GM19035 (cell line): ENCODE results near the gene BRICD5.

Source experiments
- ATAC-seq: cut with Tn5 transposase; IDR thresholded peaks from one replicate; pipeline ENCODE4 v1.9.1; 2021; ENCODE audit not compliant: unreplicated experiment

BRICD5 gene

GRCh38 chr16:2183671-2184070, 27.0 kb downstream of the BRICD5 start:
- no peak for ATAC-seq

- ATAC-seq: no peak
Measured at GRCh38 chr16:2181952-2182351, 28.7 kb downstream of the BRICD5 start.

DNA sequence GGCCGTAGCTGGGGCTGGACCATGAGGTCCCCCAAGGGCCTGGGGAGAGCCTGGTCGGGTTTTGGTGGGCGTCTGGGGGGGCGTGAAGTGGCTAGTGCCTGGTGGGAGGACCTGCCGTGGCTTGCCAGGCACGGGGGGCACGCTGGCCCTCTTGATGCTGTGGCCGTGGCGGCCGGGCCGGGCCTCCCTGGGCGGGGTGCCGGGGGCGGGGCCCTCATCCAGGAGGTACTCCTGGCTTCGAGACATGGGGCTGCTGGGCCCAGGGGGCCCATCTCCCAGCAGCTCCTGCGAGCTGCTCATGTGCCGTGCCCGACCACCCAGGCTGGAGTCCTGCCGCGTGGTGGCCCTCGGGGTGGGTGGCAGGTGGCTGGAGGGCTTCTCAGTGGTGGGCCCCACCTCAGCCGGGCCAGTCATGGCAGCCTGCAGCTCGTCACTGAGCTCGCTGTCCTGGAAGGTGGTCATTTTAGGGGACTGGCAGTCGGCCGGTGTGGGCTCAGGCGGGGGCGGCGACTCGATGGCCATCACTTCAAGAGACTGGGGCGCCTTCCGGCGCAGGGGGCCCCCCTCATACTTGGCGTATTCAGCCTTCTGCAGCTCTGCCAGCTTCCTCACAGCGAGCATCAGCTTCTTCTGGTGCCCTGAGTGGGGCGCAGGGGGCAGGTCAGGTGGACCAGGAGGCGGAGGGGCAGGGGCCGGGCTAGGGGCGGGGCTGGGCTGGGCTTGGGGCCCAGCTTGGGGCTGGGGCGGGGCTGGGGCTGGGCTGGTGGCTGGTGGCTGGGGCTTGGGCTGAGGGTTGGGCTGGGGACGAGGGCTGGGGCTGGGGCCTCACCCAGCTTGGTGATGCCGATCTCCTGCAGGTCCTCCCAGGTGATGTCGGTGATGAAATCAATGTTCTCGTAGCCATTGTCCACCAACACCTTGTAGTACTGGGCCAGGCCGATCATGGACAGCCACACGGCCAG, 29.4 kb downstream of the BRICD5 start:
- ATAC-seq: no peak

GRCh38 chr16:2180461-2180860, 30.2 kb downstream of the BRICD5 start:
- no peak for ATAC-seq

DNA sequence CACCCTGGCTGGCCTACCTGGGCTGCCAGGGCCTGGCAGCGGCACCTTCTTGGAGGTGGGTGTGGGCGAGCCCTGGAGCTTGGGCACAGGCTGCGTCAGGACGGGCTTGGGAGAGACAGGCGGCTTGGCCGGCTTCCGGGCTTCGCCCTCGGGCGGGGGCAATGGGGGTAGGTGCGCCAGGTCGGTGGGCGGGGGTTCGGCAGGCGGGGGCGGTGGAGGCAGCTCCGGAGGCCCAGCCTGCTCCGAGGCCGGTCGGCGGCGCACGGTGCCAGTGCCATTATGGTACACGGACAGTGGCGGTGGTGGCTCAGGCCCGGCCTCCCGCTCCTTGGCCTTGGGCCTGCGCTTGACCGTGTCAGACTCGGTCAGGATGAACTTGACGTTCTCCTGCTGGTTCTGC, 31.1 kb downstream of the BRICD5 start:
- no peak for ATAC-seq

DNA sequence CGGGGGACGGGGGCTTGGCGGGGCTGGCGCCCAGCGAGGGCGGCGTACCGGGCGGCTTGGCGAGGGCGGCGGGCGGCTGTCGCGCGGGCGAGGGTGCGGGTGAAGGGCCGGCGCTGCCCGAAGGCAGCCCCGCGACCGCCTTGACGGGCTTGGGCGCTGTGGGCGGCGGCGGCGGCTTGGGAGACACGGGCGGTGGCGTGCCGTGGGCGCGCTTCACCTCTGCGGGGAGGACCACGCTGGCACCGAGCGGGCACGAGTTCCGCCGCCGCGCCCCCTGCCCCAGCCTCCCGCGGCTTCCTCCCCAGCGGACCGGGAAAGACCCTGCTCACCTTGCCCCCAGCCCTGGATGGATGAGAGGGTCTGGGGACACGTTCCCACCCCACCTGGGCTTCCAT, 31.6 kb downstream of the BRICD5 start:
- ATAC-seq: no peak

DNA sequence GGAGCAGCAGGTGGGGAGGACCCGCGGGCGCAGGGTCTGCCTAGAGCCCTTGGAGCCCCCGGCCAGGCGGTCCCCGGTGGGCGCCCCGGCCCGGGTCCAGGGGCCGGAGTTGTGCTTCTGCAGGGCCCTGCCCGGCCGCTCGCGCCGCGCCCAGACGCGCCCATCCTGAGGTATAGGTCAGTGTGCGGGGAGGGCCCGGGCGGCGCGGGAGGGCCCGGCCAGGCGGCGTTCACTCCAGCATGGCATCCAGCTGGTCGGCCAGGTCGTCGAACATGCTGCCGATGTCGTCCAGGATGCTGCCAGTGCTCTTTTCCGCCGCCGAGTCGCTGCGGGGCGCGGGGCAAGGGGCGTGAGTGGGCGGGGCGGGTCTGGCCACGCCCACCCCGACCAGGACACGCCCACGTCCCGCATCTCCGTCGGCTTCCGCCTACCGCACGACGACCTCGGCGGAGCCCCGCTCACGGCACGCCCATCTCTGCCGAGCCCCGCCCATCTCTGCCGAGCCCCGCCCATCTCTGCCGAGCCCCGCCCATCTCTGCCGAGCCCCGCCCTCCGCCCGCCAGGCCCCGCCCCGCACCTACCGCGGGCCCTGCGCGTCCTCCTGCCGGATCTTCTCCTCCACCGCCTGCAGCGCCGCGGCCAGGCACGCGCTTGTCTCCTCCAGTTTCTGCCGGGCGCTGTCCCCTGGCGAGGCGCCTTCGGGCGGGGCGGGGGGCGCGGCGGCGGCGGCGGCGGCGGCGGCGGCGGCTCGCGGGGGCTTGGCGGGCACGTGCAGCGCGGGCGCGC, 32.1 kb downstream of the BRICD5 start:
- ATAC-seq: no peak

DNA sequence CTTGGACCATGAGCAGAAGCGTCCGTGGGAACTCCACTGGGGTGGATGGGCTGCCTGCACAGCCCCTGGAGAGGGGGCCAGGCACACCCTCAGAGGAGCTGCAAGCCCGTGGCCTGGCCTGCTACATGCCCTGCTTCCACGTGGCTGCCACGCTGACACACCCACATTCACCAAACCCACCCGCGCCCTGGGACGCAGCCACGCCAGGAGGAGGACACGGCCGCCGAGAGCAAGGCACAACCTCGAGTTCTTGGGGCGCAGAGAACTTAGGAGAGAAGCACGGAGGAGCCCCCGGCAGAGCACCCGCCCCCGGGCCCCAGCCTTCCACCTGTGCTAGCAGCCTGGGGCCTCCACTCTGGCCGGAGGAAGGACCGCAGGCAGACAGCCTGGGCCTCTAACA, 33.1 kb downstream of the BRICD5 start:
- ATAC-seq: no peak

GRCh38 chr16:2177101-2177500, 33.6 kb downstream of the BRICD5 start:
- no peak for ATAC-seq

- no peak for ATAC-seq
Measured at GRCh38 chr16:2176047-2176446, 34.6 kb downstream of the BRICD5 start.

DNA sequence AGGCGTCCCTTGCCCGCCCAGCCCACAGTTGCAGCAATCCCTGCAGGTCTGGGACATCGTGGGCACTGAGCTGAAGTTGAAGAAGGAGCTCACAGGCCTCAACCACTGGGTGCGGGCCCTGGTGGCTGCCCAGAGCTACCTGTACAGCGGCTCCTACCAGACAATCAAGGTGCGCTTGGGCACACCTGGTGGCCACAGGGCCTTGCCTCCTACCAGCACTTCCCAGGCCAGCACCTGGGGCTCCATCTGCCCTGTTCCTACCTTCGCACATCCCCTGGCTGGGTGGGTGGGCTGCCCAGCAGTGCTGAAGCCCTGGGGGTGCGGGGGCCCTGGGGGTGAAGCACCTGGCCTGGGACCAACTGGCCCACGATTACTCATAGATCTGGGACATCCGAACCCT, 35.2 kb downstream of the BRICD5 start:
- no peak for ATAC-seq

GRCh38 chr16:2174396-2175131, 36.1 kb downstream of the BRICD5 start:
- no peak for ATAC-seq

GRCh38 chr16:2173916-2174315, 36.7 kb downstream of the BRICD5 start:
- no peak for ATAC-seq

GRCh38 chr16:2173366-2173765, 37.3 kb downstream of the BRICD5 start:
- ATAC-seq: no peak

DNA sequence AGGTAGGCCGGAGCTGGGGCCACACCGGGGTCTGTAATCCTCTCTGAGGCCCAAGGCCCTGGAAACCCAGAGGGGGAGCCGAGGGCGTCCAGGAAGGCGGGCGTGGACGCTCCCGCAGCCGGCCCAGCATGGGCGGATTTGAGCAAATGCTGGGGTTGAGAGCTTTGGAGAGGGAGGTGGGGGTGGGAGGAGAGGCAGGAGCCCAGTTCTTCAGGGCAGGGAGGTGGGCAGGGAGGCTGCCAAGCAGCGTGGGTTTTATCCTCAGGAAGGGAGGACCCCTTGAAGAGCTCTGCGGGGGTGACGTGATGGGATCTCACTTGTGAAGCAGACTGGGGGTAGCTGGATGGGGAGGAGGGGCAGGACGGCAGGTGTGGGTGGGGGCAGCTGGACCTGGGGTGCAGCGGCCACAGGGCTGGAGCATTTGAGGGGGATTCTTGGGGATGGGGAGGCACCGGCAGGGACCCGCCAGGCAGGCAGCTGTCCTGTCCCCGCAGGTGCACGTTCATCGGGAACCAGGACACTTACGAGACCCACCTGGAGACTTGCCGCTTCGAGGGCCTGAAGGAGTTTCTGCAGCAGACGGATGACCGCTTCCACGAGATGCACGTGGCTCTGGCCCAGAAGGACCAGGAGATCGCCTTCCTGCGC, 37.9 kb downstream of the BRICD5 start:
- ATAC-seq: no peak

- ATAC-seq: no peak
Measured at GRCh38 chr16:2171601-2172178, 39.0 kb downstream of the BRICD5 start.

DNA sequence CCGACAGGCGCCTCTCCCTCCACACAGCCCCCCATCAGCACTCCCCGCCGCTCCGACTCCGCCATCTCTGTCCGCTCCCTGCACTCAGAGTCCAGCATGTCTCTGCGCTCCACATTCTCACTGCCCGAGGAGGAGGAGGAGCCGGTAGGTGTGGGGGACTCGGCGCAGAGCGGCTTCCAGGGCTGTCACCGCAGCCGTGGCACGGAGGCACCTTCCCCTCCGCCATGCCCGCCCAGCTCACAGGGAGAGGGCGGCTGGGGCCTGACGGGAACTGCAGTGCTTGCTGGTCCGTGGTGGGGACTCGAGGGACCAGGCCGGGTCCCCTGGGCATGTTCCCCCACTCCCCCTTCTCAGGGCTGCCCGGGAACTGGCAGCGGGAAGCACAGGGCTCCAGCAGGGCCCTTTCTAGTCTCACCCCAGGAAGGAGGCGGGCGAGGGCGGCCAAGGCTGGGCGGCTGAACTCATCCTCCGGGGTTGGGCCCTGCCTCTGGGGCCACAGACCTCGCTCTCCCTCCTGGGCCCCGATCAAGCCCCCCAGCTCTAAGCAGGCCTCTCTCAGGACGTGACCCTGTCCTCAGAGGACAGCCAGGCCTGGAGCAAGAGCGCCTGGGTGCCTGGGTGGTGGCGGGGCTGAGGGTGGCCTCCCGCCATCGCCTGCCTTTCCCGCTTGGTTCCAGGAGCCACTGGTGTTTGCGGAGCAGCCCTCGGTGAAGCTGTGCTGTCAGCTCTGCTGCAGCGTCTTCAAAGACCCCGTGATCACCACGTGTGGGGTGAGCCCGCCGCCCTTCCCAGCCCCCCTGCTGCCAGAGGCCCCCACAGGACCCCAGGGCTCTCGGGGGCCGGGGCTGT, 39.9 kb downstream of the BRICD5 start:
- ATAC-seq: no peak

- ATAC-seq: no peak
Measured at GRCh38 chr16:2170080-2170479, 40.6 kb downstream of the BRICD5 start.

GRCh38 chr16:2167068-2167638, 43.5 kb downstream of the BRICD5 start:
- no peak for ATAC-seq
